Brain microvascular endothelial cell (primary cell): ENCODE data around the gene OR56A3.

Experiments
- DNase-seq: peaks from one replicate; pipeline ENCODE4 v3.0.0-alpha.2; 2020
- H3K27ac ChIP-seq: fragments of 250-450 bp; sonication (Bioruptor Pico); 2 replicates; pipeline ENCODE4 v1.5.1; 2020; ENCODE audit warnings: mild to moderate bottlenecking, moderate library complexity
- H3K27me3 ChIP-seq: fragments of 250-450 bp; sonication (Bioruptor Pico); replicated peaks from 2 replicates; pipeline ENCODE4 v1.5.1; 2020; ENCODE audit warnings: mild to moderate bottlenecking
- H3K36me3 ChIP-seq: fragments of 250-450 bp; sonication (Bioruptor Pico); replicated peaks from 2 replicates; pipeline ENCODE4 v1.5.1; 2020; ENCODE audit warnings: mild to moderate bottlenecking
- H3K4me3 ChIP-seq: 2 replicates; pipeline ENCODE4 v1.5.1; 2011; ENCODE audit warnings: low read depth, mild to moderate bottlenecking, control low read depth, low read length, moderate library complexity
- CTCF ChIP-seq: IDR thresholded peaks from 2 replicates; pipeline ENCODE4 v1.5.1; 2011; ENCODE audit warnings: low read depth, mild to moderate bottlenecking, moderate library complexity, low read length, control low read depth, inconsistent platforms; ENCODE audit errors: missing control alignments
- in situ Hi-C: cut with HindIII; loops from 2 replicates; pipeline ENCODE4 v1.10.0; 2017; ENCODE audit warnings: low sequenced_read_pairs, low pct_ligation_motif_present

Gene OR56A3

GRCh38 chr11:5941951-5942350, at the start of gene OR56A3:
Gene OR56A3, plus strand, starts transcription at chr11:5942251. Its CDS starts 5,096 bp downstream, at chr11:5947347.
- in situ Hi-C loops = no loop called here
- DNase-seq = no peak
- Histone ChIP-seq H3K27me3 (no peaks in the 10 kb centered on the region), H3K4me3 (no peak within 1 kb of the TSS), H3K36me3 (no peaks in the 10 kb centered on the region), H3K27ac (no peak within 1 kb of the TSS)
- no peak for TF ChIP-seq CTCF

- Histone ChIP-seq H3K27me3 (no peaks in the 10 kb centered on the region), H3K4me3 (no peak within 1 kb of the TSS), H3K36me3 (no peaks in the 10 kb centered on the region), H3K27ac (no peak within 1 kb of the TSS)
- no peak for DNase-seq
- TF ChIP-seq CTCF = no peak
- in situ Hi-C loops = no loop called here
Measured at GRCh38 chr11:5892908-5893307, 49.1 kb upstream of the OR56A3 start, which contains the start of gene OR52E5. Gene OR52E5, plus strand, starts transcription at chr11:5893208. Its CDS starts 7,569 bp downstream, at chr11:5900777.

- DNase-seq = no peak
- in situ Hi-C loops = no loop called here
- Histone ChIP-seq H3K4me3 (no peak overlapping the region), H3K27ac (no peak overlapping the region), H3K27me3 (no peaks in the 10 kb centered on the region), H3K36me3 (no peaks in the 10 kb centered on the region)
- TF ChIP-seq CTCF = no peak
Measured at GRCh38 chr11:5899534-5899933, 42.5 kb upstream of the OR56A3 start.

- DNase-seq = no peak
- H3K27me3 ChIP-seq = no peaks in the 10 kb centered on the region
- no peak overlapping the region for H3K27ac ChIP-seq
- no peaks in the 10 kb centered on the region for H3K36me3 ChIP-seq
- no peak for TF ChIP-seq CTCF
- H3K4me3 ChIP-seq = no peak overlapping the region
- in situ Hi-C loops = no loop called here
Measured at GRCh38 chr11:5910540-5910939, 31.5 kb upstream of the OR56A3 start.

GRCh38 chr11:5922749-5923426, 19.2 kb upstream of the OR56A3 start:
- Histone ChIP-seq H3K27ac (no peak overlapping the region), H3K4me3 (no peak overlapping the region), H3K27me3 (no peaks in the 10 kb centered on the region), H3K36me3 (no peaks in the 10 kb centered on the region)
- no peak for TF ChIP-seq CTCF
- DNase-seq = peak; percentile 12
- in situ Hi-C loops = no loop called here

GRCh38 chr11:5923427-5923776, 18.6 kb upstream of the OR56A3 start:
- Histone ChIP-seq H3K27me3 (no peaks in the 10 kb centered on the region), H3K36me3 (no peaks in the 10 kb centered on the region), H3K4me3 (no peak overlapping the region), H3K27ac (no peak overlapping the region)
- no peak for TF ChIP-seq CTCF
- in situ Hi-C loops = no loop called here
- no peak for DNase-seq
